Omental fat pad (tissue), 4 donors: ENCODE data around the gene TMEM182. TPM values are rescaled to one million over a fixed set of nuclear protein-coding genes. Genes with fewer than 3 reads are reported as not detected.

ENCODE experiments used
- ATAC-seq: fragments of 150-250 bp; one replicate; pipeline ENCODE4 v1.9.1; 2016; ENCODE audit warnings: mild to moderate bottlenecking, moderate library complexity; ENCODE audit not compliant: low FRiP score
- DNase-seq: peaks from one replicate; pipeline ENCODE4 v3.0.0-alpha.2; 2019; ENCODE audit warnings: low spot score
- CTCF ChIP-seq, 3 donors: fragments of 450-650 bp; IDR thresholded peaks; one replicate each; pipeline ENCODE4 v1.5.1; 2016 to 2017; ENCODE audit warnings: antibody characterized with exemption in 3 of 3, mild to moderate bottlenecking in 3 of 3, moderate library complexity in 2 of 3
- total RNA-seq, 4 donors: library from RNA; depleted of rRNA; stranded (reverse); fragments of >200 nt; gene quantifications; one replicate each; pipeline ENCODE4 v1.1.0, GENCODE V29; 2016

Gene TMEM182
- total RNA-seq, 4 donors from 2014 or later, result 1.3 to 2.4 (median 1.5) TPM

- DNase-seq (no peak), ATAC-seq (no peak)
- no peak for TF ChIP-seq CTCF (IDR thresholded peaks at IDR 0.05)
These were observed 39.4 kb downstream of the TMEM182 start for GRCh38 chr2:102801098-102801718.

- TF ChIP-seq CTCF (IDR thresholded peaks at IDR 0.05), result no peak
- ATAC-seq (no peak), DNase-seq (no peak)
These were observed 40.2 kb downstream of the TMEM182 start for GRCh38 chr2:102801858-102802699.

- no peak for TF ChIP-seq CTCF (IDR thresholded peaks at IDR 0.05)
- ATAC-seq (no peak), DNase-seq (no peak)
These were observed 41.4 kb downstream of the TMEM182 start for GRCh38 chr2:102803041-102803896.

GRCh38 chr2:102803897-102804217 lies 42.0 kb downstream of the TMEM182 start:
- no peak for ATAC-seq
- TF ChIP-seq CTCF (IDR thresholded peaks at IDR 0.05), result no peak
- DNase-seq, result no peak

- no peak for TF ChIP-seq CTCF (IDR thresholded peaks at IDR 0.05)
- ATAC-seq (no peak), DNase-seq (peak; percentile 36)
These were observed 44.5 kb downstream of the TMEM182 start for GRCh38 chr2:102806250-102806837.

- no peak for DNase-seq
- TF ChIP-seq CTCF (IDR thresholded peaks at IDR 0.05), result no peak
- ATAC-seq, result no peak
These were observed 47.7 kb downstream of the TMEM182 start for GRCh38 chr2:102809291-102810189.
